B cell (primary cell): ENCODE measurements around the gene ADCY7.

Experiments used
- CTCF ChIP-seq: fragments of 200-600 bp; IDR thresholded peaks from one replicate; pipeline ENCODE4 v1.8.0; 2022; ENCODE audit warnings: antibody characterized with exemption, mild to moderate bottlenecking
- EZH2 ChIP-seq: IDR thresholded peaks from 2 replicates; pipeline ENCODE4 v1.6.1; 2012; ENCODE audit warnings: borderline replicate concordance, low read depth, mild to moderate bottlenecking, moderate library complexity, low read length; ENCODE audit not compliant: insufficient read depth, poor library complexity, severe bottlenecking

- TF ChIP-seq CTCF (no peak), EZH2 (no peak)
Observed at GRCh38 chr16:50301626-50302471, 35.5 kb downstream of the ADCY7 start.
